Activated CD8-positive, alpha-beta memory T cell treated with anti-CD3 and anti-CD28 coated beads, Interleukin-2, amount 10 ng/mL, durations not matched to agents 7 days and 5 days (primary cell): ENCODE results near the gene DUSP16. TPM values are rescaled to one million over a fixed set of nuclear protein-coding genes. Genes with fewer than 3 reads are reported as not detected.
"Not testable (repeated sequence)": the region's sequence is repeated elsewhere in the genome, so short reads cannot be mapped to it uniquely, and the experiment has no call there.

Experiments used
- ATAC-seq: fragments of 150-1000 bp; cut with Tn5 transposase; one replicate; pipeline ENCODE4 v1.10.0; 2021; ENCODE audit warnings: moderate library complexity
- CTCF ChIA-PET: fragments of 350-600 bp; sonication (Branson Sonifier 250); formaldehyde crosslinking; loops from one replicate; lab custom pipeline; 2021; ENCODE audit warnings: antibody characterized with exemption; lab: Charles Lee
- DNase-seq: peaks from one replicate; pipeline ENCODE4 v3.0.0-alpha.2; 2020
- H3K27ac Mint-ChIP-seq: one replicate; pipeline ENCODE4 v1.8.0; 2021; ENCODE audit warnings: mild to moderate bottlenecking, mixed read lengths
- H3K27me3 Mint-ChIP-seq: one replicate; pipeline ENCODE4 v1.8.0; 2021; ENCODE audit warnings: mixed read lengths
- H3K36me3 Mint-ChIP-seq: one replicate; pipeline ENCODE4 v1.8.0; 2021; ENCODE audit warnings: mild to moderate bottlenecking, mixed read lengths
- H3K4me1 Mint-ChIP-seq: one replicate; pipeline ENCODE4 v1.8.0; 2021; ENCODE audit warnings: mixed read lengths
- H3K4me3 Mint-ChIP-seq: one replicate; pipeline ENCODE4 v1.8.0; 2021; ENCODE audit warnings: mild to moderate bottlenecking, moderate library complexity, mixed read lengths
- H3K9me3 Mint-ChIP-seq: one replicate; pipeline ENCODE4 v1.8.0; 2022; ENCODE audit warnings: low read depth, mixed read lengths
- total RNA-seq, 2 experiments: library from RNA; stranded (reverse); gene quantifications; one replicate each; pipeline ENCODE4 v1.2.3, GENCODE V29; 2021

Gene DUSP16
- total RNA-seq, 2 experiments from 2014 or later, result 43.0 to 69.0 TPM

- CTCF ChIA-PET, result interaction anchor here (0.7 to 5.5 kb wide), 11 partner anchors 11 to 116 kb away, joined by 3 to 65 read pairs (median 14); partner anchors contain the start of genes BORCS5 and DUSP16
- DNase-seq, result peak; percentile 30
- H3K4me1 Mint-ChIP-seq, result peaks cover 81% of the 10 kb centered on the region
- no peak overlapping the region for H3K4me3 Mint-ChIP-seq
- no peaks in the 10 kb centered on the region for H3K27me3 Mint-ChIP-seq
- ATAC-seq, result no peak
- H3K9me3 Mint-ChIP-seq, result no peaks in the 10 kb centered on the region
- H3K27ac Mint-ChIP-seq, result peak overlapping the region; percentile 99
- peaks cover 67% of the 10 kb centered on the region for H3K36me3 Mint-ChIP-seq
Observed at GRCh38 chr12:12473223-12473622, 89.4 kb downstream of the DUSP16 start.

GRCh38 chr12:12471982-12472961, 90.4 kb downstream of the DUSP16 start:
- peak; percentile 37 for DNase-seq
- ATAC-seq, H3K9me3 Mint-ChIP-seq, H3K27ac Mint-ChIP-seq, H3K27me3 Mint-ChIP-seq, H3K4me3 Mint-ChIP-seq: not testable (repeated sequence)
- CTCF ChIA-PET, result interaction anchor here (0.8 to 5.5 kb wide), 4 partner anchors 11 to 91 kb away, joined by 4 to 65 read pairs (median 10); partner anchors contain the start of gene DUSP16
- Mint-ChIP-seq H3K36me3 (peaks cover 65% of the 10 kb centered on the region), H3K4me1 (peaks cover 84% of the 10 kb centered on the region)

GRCh38 chr12:12470751-12471306, 91.8 kb downstream of the DUSP16 start:
- Mint-ChIP-seq H3K27me3 (no peaks in the 10 kb centered on the region), H3K27ac (peak overlapping the region; percentile 16), H3K36me3 (peaks cover 63% of the 10 kb centered on the region), H3K9me3 (no peaks in the 10 kb centered on the region), H3K4me1 (peaks cover 85% of the 10 kb centered on the region), H3K4me3 (no peak overlapping the region)
- DNase-seq (peak; percentile 37), ATAC-seq (no peak)
- CTCF ChIA-PET, result interaction anchor here (0.9 kb wide), 1 partner anchor 29 kb away, joined by 3 read pairs; no protein-coding TSS in a partner anchor

GRCh38 chr12:12469386-12469785, 93.3 kb downstream of the DUSP16 start:
- CTCF ChIA-PET, result no interaction called here
- Mint-ChIP-seq H3K27ac (no peak overlapping the region), H3K4me3 (no peak overlapping the region), H3K36me3 (peaks cover 61% of the 10 kb centered on the region), H3K4me1 (peaks cover 82% of the 10 kb centered on the region), H3K9me3 (no peaks in the 10 kb centered on the region), H3K27me3 (no peaks in the 10 kb centered on the region)
- DNase-seq (no peak), ATAC-seq (no peak)

- Mint-ChIP-seq H3K9me3 (no peaks in the 10 kb centered on the region), H3K27ac (peak overlapping the region; percentile 81), H3K4me3 (no peak overlapping the region), H3K4me1 (peaks cover 78% of the 10 kb centered on the region), H3K27me3 (no peaks in the 10 kb centered on the region), H3K36me3 (peaks cover 56% of the 10 kb centered on the region)
- CTCF ChIA-PET, result no interaction called here
- DNase-seq (no peak), ATAC-seq (no peak)
Observed at GRCh38 chr12:12468575-12468974, 94.1 kb downstream of the DUSP16 start.

- peak; percentile 40 for ATAC-seq
- Mint-ChIP-seq H3K27ac (peak overlapping the region; percentile 81), H3K4me3 (no peak overlapping the region), H3K36me3 (peaks cover 53% of the 10 kb centered on the region), H3K9me3 (no peaks in the 10 kb centered on the region), H3K4me1 (peaks cover 79% of the 10 kb centered on the region), H3K27me3 (no peaks in the 10 kb centered on the region)
- CTCF ChIA-PET, result interaction anchor here (1.5 to 2.8 kb wide), 3 partner anchors 9 to 90 kb away, joined by 4 to 12 read pairs (median 4); no protein-coding TSS in a partner anchor
- DNase-seq, result peak; percentile 58
Observed at GRCh38 chr12:12467688-12468261, 94.9 kb downstream of the DUSP16 start.

GRCh38 chr12:12467264-12467663, 95.4 kb downstream of the DUSP16 start:
- DNase-seq, result no peak
- ATAC-seq, result peak; percentile 31
- H3K36me3 Mint-ChIP-seq, result peaks cover 54% of the 10 kb centered on the region

GRCh38 chr12:12466157-12466556, 96.5 kb downstream of the DUSP16 start:
- ATAC-seq (peak; percentile 66), DNase-seq (peak; percentile 65)
- Mint-ChIP-seq H3K4me3 (no peak overlapping the region), H3K27me3 (no peaks in the 10 kb centered on the region), H3K27ac (peak overlapping the region; percentile 81), H3K9me3 (no peaks in the 10 kb centered on the region), H3K4me1 (peaks cover 84% of the 10 kb centered on the region), H3K36me3 (peaks cover 49% of the 10 kb centered on the region)
- CTCF ChIA-PET, result interaction anchor here (1.2 to 2.8 kb wide), 7 partner anchors 8 to 90 kb away, joined by 3 to 12 read pairs (median 4); no protein-coding TSS in a partner anchor

More at GRCh38 chr12:12467264-12467663, 95.4 kb downstream of the DUSP16 start:
- CTCF ChIA-PET, result interaction anchor here (0.6 to 2.8 kb wide), 7 partner anchors 8 to 89 kb away, joined by 3 to 12 read pairs (median 4); no protein-coding TSS in a partner anchor
- no peak overlapping the region for H3K4me3 Mint-ChIP-seq
- peak overlapping the region; percentile 81 for H3K27ac Mint-ChIP-seq
- peaks cover 82% of the 10 kb centered on the region for H3K4me1 Mint-ChIP-seq
- H3K9me3 Mint-ChIP-seq, result no peaks in the 10 kb centered on the region
- no peaks in the 10 kb centered on the region for H3K27me3 Mint-ChIP-seq

GRCh38 chr12:12465522-12465921, 97.1 kb downstream of the DUSP16 start:
- Mint-ChIP-seq H3K4me3 (no peak overlapping the region), H3K27ac (peak overlapping the region; percentile 26), H3K36me3 (peaks cover 42% of the 10 kb centered on the region), H3K9me3 (no peaks in the 10 kb centered on the region), H3K4me1 (peaks cover 84% of the 10 kb centered on the region), H3K27me3 (no peaks in the 10 kb centered on the region)
- ATAC-seq (no peak), DNase-seq (no peak)
- CTCF ChIA-PET, result interaction anchor here (1.2 to 2.8 kb wide), 6 partner anchors 9 to 89 kb away, joined by 4 to 12 read pairs (median 5); no protein-coding TSS in a partner anchor

GRCh38 chr12:12461923-12462315, 100.7 kb downstream of the DUSP16 start:
- H3K27ac Mint-ChIP-seq, result peak overlapping the region; percentile 93
- peaks cover 13% of the 10 kb centered on the region for H3K36me3 Mint-ChIP-seq
- H3K4me3 Mint-ChIP-seq, result peak overlapping the region; percentile 66
- no peaks in the 10 kb centered on the region for H3K9me3 Mint-ChIP-seq
- DNase-seq (peak; percentile 64), ATAC-seq (peak; percentile 57)
- H3K27me3 Mint-ChIP-seq, result no peaks in the 10 kb centered on the region
- CTCF ChIA-PET, result interaction anchor here (1.1 to 2.8 kb wide), 7 partner anchors 10 to 102 kb away, joined by 3 to 21 read pairs (median 4); no protein-coding TSS in a partner anchor
- peaks cover 73% of the 10 kb centered on the region for H3K4me1 Mint-ChIP-seq

GRCh38 chr12:12460935-12461922, 101.4 kb downstream of the DUSP16 start:
- Mint-ChIP-seq H3K36me3 (peaks cover 10% of the 10 kb centered on the region), H3K4me1 (peaks cover 71% of the 10 kb centered on the region), H3K9me3 (no peaks in the 10 kb centered on the region), H3K27ac (peak overlapping the region; percentile 93), H3K27me3 (no peaks in the 10 kb centered on the region), H3K4me3 (peak overlapping the region; percentile 66)
- ATAC-seq (peak; percentile 35), DNase-seq (peak; percentile 56)
- CTCF ChIA-PET, result interaction anchor here (1.0 to 2.8 kb wide), 8 partner anchors 11 to 276 kb away, joined by 3 to 21 read pairs (median 4); no protein-coding TSS in a partner anchor

GRCh38 chr12:12456637-12457036, 106.0 kb downstream of the DUSP16 start:
- Mint-ChIP-seq H3K4me3 (peak overlapping the region; percentile 56), H3K27me3 (no peaks in the 10 kb centered on the region), H3K36me3 (peaks cover 24% of the 10 kb centered on the region), H3K9me3 (no peaks in the 10 kb centered on the region), H3K27ac (peak overlapping the region; percentile 91), H3K4me1 (peaks cover 43% of the 10 kb centered on the region)
- DNase-seq (peak; percentile 36), ATAC-seq (peak; percentile 61)
- CTCF ChIA-PET, result interaction anchor here (0.7 to 3.7 kb wide), 9 partner anchors 10 to 80 kb away, joined by 3 to 21 read pairs (median 4); no protein-coding TSS in a partner anchor
